ENCODE measurements around the gene FBXL17.

FBXL17 gene

GRCh38 chr5:108369167-108369566 is 12.7 kb downstream of the FBXL17 start:
- peaks cover 10% of the 10 kb centered on the region for H3K9me3 ChIP-seq (ENCODE audit: control insufficient read depth, low read depth, low read length)
- H3K9ac ChIP-seq (ENCODE audit: low read length) = no peak overlapping the region
- H3K4me1 ChIP-seq (ENCODE audit: control insufficient read depth, low read depth, low read length) = no peaks in the 10 kb centered on the region
- peaks cover 2% of the 10 kb centered on the region for H3K36me3 ChIP-seq (ENCODE audit: control insufficient read depth, low read depth, low read length)
- no peaks in the 10 kb centered on the region for H3K27me3 ChIP-seq (ENCODE audit: control insufficient read depth, insufficient read depth, low read length)
- no peak overlapping the region for H3K27ac ChIP-seq (ENCODE audit: low read length)
- H3K4me3 ChIP-seq (ENCODE audit: low read length) = no peak overlapping the region

- no peaks in the 10 kb centered on the region for H3K4me1 ChIP-seq (ENCODE audit: control insufficient read depth, low read depth, low read length)
- peaks cover 10% of the 10 kb centered on the region for H3K9me3 ChIP-seq (ENCODE audit: control insufficient read depth, low read depth, low read length)
- H3K36me3 ChIP-seq (ENCODE audit: control insufficient read depth, low read depth, low read length) = peaks cover 3% of the 10 kb centered on the region
- H3K4me3 ChIP-seq (ENCODE audit: low read length) = no peak overlapping the region
- no peaks in the 10 kb centered on the region for H3K27me3 ChIP-seq (ENCODE audit: control insufficient read depth, insufficient read depth, low read length)
- H3K27ac ChIP-seq (ENCODE audit: low read length) = no peak overlapping the region
- no peak overlapping the region for H3K9ac ChIP-seq (ENCODE audit: low read length)
Observed at GRCh38 chr5:108367679-108368334, 14.1 kb downstream of the FBXL17 start.

- H3K4me1 ChIP-seq (ENCODE audit: control insufficient read depth, low read depth, low read length) = no peaks in the 10 kb centered on the region
- H3K36me3 ChIP-seq (ENCODE audit: control insufficient read depth, low read depth, low read length) = peaks cover 3% of the 10 kb centered on the region
- H3K27me3 ChIP-seq (ENCODE audit: control insufficient read depth, insufficient read depth, low read length) = no peaks in the 10 kb centered on the region
- H3K4me3 ChIP-seq (ENCODE audit: low read length) = no peak overlapping the region
- H3K9me3 ChIP-seq (ENCODE audit: control insufficient read depth, low read depth, low read length) = no peaks in the 10 kb centered on the region
- H3K9ac ChIP-seq (ENCODE audit: low read length) = no peak overlapping the region
- no peak overlapping the region for H3K27ac ChIP-seq (ENCODE audit: low read length)
Observed at GRCh38 chr5:108366500-108366899, 15.4 kb downstream of the FBXL17 start.

GRCh38 chr5:108361771-108362170 is 20.1 kb downstream of the FBXL17 start:
- H3K4me1 ChIP-seq (ENCODE audit: control insufficient read depth, low read depth, low read length) = no peaks in the 10 kb centered on the region
- H3K9me3 ChIP-seq (ENCODE audit: control insufficient read depth, low read depth, low read length) = no peaks in the 10 kb centered on the region
- H3K27me3 ChIP-seq (ENCODE audit: control insufficient read depth, insufficient read depth, low read length) = no peaks in the 10 kb centered on the region

DNA sequence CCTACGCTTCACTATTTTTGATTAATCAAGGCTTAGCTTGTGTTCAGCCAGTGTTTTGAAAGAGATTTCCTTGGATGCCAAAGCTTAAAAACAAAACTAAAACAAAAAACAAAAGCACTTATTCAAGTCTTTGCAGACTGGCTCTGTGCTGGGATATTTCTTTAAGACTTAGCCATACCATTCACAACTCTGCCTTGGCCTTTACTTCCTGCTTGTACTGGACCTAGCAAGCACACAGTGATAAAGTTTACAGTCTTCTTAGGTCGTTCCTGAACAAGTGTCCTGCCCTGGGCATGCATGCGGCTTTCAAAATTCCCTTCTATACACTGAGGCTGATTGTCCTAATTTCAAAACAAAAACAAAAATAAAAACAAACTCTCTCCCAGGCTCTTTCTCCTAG is 20.7 kb downstream of the FBXL17 start:
- Histone ChIP-seq H3K4me3 (ENCODE audit: low read length) (no peak overlapping the region), H3K27me3 (ENCODE audit: control insufficient read depth, insufficient read depth, low read length) (no peaks in the 10 kb centered on the region), H3K27ac (ENCODE audit: low read length) (no peak overlapping the region), H3K9me3 (ENCODE audit: control insufficient read depth, low read depth, low read length) (no peaks in the 10 kb centered on the region), H3K36me3 (ENCODE audit: control insufficient read depth, low read depth, low read length) (peaks cover 3% of the 10 kb centered on the region), H3K9ac (ENCODE audit: low read length) (no peak overlapping the region), H3K4me1 (ENCODE audit: control insufficient read depth, low read depth, low read length) (no peaks in the 10 kb centered on the region)

More at GRCh38 chr5:108361771-108362170, 20.1 kb downstream of the FBXL17 start:
- Histone ChIP-seq H3K27ac (ENCODE audit: low read length) (no peak overlapping the region), H3K36me3 (ENCODE audit: control insufficient read depth, low read depth, low read length) (peaks cover 3% of the 10 kb centered on the region), H3K4me3 (ENCODE audit: low read length) (no peak overlapping the region), H3K9ac (ENCODE audit: low read length) (no peak overlapping the region)

- no peaks in the 10 kb centered on the region for H3K9me3 ChIP-seq (ENCODE audit: control insufficient read depth, low read depth, low read length)
- no peaks in the 10 kb centered on the region for H3K4me1 ChIP-seq (ENCODE audit: control insufficient read depth, low read depth, low read length)
- H3K27ac ChIP-seq (ENCODE audit: low read length) = no peak overlapping the region
- peaks cover 3% of the 10 kb centered on the region for H3K36me3 ChIP-seq (ENCODE audit: control insufficient read depth, low read depth, low read length)
- no peak overlapping the region for H3K9ac ChIP-seq (ENCODE audit: low read length)
- H3K27me3 ChIP-seq (ENCODE audit: control insufficient read depth, insufficient read depth, low read length) = no peaks in the 10 kb centered on the region
- H3K4me3 ChIP-seq (ENCODE audit: low read length) = no peak overlapping the region
Observed at GRCh38 chr5:108360280-108360679, 21.6 kb downstream of the FBXL17 start.

DNA sequence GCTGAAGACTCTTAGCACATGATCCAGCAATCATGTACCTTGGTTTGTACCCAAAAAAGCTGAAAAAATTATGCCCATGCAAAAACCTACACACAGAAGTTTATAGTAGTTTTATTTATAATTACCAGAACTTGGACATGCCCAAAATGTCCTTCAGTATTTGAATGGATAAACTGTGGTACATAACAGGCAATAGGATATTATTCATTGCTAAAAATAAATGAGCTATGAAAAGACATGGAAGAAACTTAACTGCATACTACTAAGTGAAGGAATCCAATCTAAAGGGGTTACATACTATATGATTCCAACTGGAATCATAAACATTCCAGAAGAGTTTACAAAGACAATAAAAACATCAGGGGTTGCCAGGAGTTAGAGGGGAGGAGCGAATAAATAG is 25.6 kb downstream of the FBXL17 start:
- Histone ChIP-seq H3K9ac (ENCODE audit: low read length) (no peak overlapping the region), H3K36me3 (ENCODE audit: control insufficient read depth, low read depth, low read length) (no peaks in the 10 kb centered on the region), H3K4me3 (ENCODE audit: low read length) (no peak overlapping the region), H3K9me3 (ENCODE audit: control insufficient read depth, low read depth, low read length) (no peaks in the 10 kb centered on the region), H3K27ac (ENCODE audit: low read length) (no peak overlapping the region), H3K4me1 (ENCODE audit: control insufficient read depth, low read depth, low read length) (no peaks in the 10 kb centered on the region), H3K27me3 (ENCODE audit: control insufficient read depth, insufficient read depth, low read length) (no peaks in the 10 kb centered on the region)

GRCh38 chr5:108353087-108353486 is 28.8 kb downstream of the FBXL17 start:
- Histone ChIP-seq H3K9me3 (ENCODE audit: control insufficient read depth, low read depth, low read length) (no peaks in the 10 kb centered on the region), H3K4me3 (ENCODE audit: low read length) (no peak overlapping the region), H3K9ac (ENCODE audit: low read length) (no peak overlapping the region), H3K27ac (ENCODE audit: low read length) (no peak overlapping the region), H3K36me3 (ENCODE audit: control insufficient read depth, low read depth, low read length) (no peaks in the 10 kb centered on the region), H3K4me1 (ENCODE audit: control insufficient read depth, low read depth, low read length) (no peaks in the 10 kb centered on the region), H3K27me3 (ENCODE audit: control insufficient read depth, insufficient read depth, low read length) (no peaks in the 10 kb centered on the region)

DNA sequence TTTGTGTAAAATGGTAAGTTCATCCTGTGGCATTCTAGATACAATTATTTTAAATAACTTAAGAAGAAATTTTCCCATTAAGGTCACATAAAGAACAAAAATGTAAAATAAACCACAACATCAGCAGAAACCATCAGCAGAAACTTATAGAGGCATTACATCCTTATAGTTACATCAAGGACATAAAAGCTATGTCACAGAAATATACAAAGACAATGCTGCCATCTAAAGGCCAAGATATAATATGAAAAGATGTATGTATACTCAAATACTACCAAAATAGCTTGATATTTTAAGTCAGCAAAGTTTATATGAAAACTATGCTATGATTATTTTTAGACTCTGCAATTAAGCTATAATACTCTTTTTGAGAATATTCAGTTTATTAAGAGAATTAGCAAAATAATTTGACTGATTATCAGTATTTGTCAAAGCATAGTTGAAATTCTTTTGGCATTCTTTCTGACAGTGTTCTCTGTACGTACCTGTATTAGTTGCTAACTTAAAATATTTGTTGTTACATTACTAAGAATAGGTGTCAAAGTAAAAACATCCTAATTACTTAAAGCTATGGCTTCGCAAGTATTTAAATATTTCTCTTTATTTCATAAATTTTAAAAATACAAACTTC is 36.2 kb downstream of the FBXL17 start:
- H3K36me3 ChIP-seq (ENCODE audit: control insufficient read depth, low read depth, low read length) = no peaks in the 10 kb centered on the region
- no peaks in the 10 kb centered on the region for H3K4me1 ChIP-seq (ENCODE audit: control insufficient read depth, low read depth, low read length)
- no peak overlapping the region for H3K4me3 ChIP-seq (ENCODE audit: low read length)
- H3K9ac ChIP-seq (ENCODE audit: low read length) = no peak overlapping the region
- no peaks in the 10 kb centered on the region for H3K27me3 ChIP-seq (ENCODE audit: control insufficient read depth, insufficient read depth, low read length)
- no peak overlapping the region for H3K27ac ChIP-seq (ENCODE audit: low read length)
- no peaks in the 10 kb centered on the region for H3K9me3 ChIP-seq (ENCODE audit: control insufficient read depth, low read depth, low read length)

DNA sequence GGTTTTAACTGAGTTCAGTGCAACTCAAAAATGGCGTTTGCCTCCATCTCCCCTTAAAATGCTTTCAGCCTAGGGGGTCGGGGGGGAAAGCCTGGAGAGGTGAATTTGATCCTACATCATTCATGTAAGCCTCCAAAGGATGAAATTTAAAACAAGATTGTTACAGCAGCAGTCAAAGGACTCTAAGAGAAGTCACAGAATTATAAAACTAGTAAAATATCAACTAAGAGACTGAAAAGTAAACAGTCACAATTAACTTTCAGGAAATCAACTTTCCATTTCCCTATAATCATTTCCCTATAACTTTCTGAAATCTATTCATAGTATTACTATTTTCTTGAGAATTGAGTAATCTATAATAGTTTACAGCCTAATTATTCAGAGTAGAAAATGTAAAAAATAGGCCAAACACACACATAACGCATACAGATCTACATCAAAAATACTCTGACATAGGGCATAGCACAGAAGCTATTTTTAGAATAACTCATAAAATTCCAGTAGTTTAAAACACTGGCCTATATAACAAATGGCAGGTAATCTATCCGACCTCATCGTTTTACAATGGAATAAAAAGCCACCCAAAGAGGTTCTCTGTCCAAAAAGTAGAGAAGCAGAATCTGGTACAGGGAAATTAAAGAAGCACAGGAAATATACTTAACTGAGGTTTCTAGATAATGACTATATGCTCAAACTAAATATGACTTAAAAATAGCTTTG is 37.6 kb downstream of the FBXL17 start:
- no peaks in the 10 kb centered on the region for H3K36me3 ChIP-seq (ENCODE audit: control insufficient read depth, low read depth, low read length)
- H3K4me1 ChIP-seq (ENCODE audit: control insufficient read depth, low read depth, low read length) = no peaks in the 10 kb centered on the region
- H3K27me3 ChIP-seq (ENCODE audit: control insufficient read depth, insufficient read depth, low read length) = no peaks in the 10 kb centered on the region
- H3K4me3 ChIP-seq (ENCODE audit: low read length) = no peak overlapping the region
- H3K9ac ChIP-seq (ENCODE audit: low read length) = no peak overlapping the region
- no peaks in the 10 kb centered on the region for H3K9me3 ChIP-seq (ENCODE audit: control insufficient read depth, low read depth, low read length)
- no peak overlapping the region for H3K27ac ChIP-seq (ENCODE audit: low read length)

- Histone ChIP-seq H3K4me3 (ENCODE audit: low read length) (no peak overlapping the region), H3K36me3 (ENCODE audit: control insufficient read depth, low read depth, low read length) (no peaks in the 10 kb centered on the region), H3K27ac (ENCODE audit: low read length) (no peak overlapping the region), H3K27me3 (ENCODE audit: control insufficient read depth, insufficient read depth, low read length) (no peaks in the 10 kb centered on the region), H3K4me1 (ENCODE audit: control insufficient read depth, low read depth, low read length) (no peaks in the 10 kb centered on the region), H3K9me3 (ENCODE audit: control insufficient read depth, low read depth, low read length) (no peaks in the 10 kb centered on the region), H3K9ac (ENCODE audit: low read length) (no peak overlapping the region)
Observed at GRCh38 chr5:108341866-108342265, 40.0 kb downstream of the FBXL17 start.
